SH-SY5Y (cell line): ENCODE data around the gene UBE2G2.

Source experiments
- GATA2 ChIP-seq: IDR thresholded peaks from 2 replicates; pipeline ENCODE4 v1.6.1; 2011; ENCODE audit warnings: mild to moderate bottlenecking, low read depth, low read length
- GATA3 ChIP-seq: IDR thresholded peaks from 2 replicates; pipeline ENCODE4 v1.6.1; 2011; ENCODE audit warnings: low read depth, mild to moderate bottlenecking, low read length, moderate library complexity

GRCh38 chr21:44828362-44829056 lies 26.9 kb upstream of the UBE2G2 start:
- no peak for TF ChIP-seq GATA2
- no peak for TF ChIP-seq GATA3
